COR-L47 (cell line): Measurements from ENCODE around the gene PCED1B.
A peak's percentile ranks its signal among the peaks of the same experiment; 100 is the strongest.

ENCODE experiments used
- DNase-seq: peaks from one replicate; lab custom pipeline; 2025; lab: John Stamatoyannopoulos, UW

The PCED1B gene

DNA sequence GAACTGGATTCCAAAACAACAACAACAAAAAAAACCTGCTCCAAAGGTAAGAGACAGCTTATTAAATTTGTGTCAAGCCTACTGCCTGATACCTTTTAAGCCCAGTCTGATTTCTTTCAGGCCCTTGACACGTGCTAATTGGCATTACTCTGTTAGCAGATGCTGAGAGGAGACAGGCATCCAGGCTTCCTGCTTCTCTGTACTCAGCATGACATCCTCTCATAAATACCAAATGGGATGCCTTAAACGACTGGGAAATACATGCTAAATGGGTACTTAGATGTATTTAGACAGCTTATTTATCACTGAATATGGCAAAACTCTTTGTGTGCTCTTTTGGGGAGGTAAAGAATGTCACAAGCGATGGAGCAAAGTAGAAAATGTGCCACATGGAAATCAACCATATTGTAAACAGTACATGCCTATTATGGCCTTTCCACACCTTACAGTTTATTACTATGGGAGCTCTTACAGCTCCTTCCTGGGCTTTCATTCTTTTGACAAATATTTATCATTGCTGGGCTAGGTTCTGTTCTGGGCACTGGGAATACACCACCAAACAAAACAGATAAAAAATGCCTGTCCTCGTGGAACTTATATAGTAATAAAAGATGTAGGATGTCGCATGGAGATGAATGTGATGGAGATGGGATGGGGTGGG lies 11.5 kb upstream of the PCED1B start:
- DNase-seq: no peak

GRCh38 chr12:47068539-47068938 lies 10.9 kb upstream of the PCED1B start:
- no peak for DNase-seq

GRCh38 chr12:47070310-47070709 lies 9.1 kb upstream of the PCED1B start:
- DNase-seq: no peak

- DNase-seq: no peak
Measured at GRCh38 chr12:47071241-47071852, 8.1 kb upstream of the PCED1B start.

GRCh38 chr12:47073951-47074350 lies 5.5 kb upstream of the PCED1B start:
- no peak for DNase-seq

- no peak for DNase-seq
Measured at GRCh38 chr12:47074757-47075156, 4.7 kb upstream of the PCED1B start.

DNA sequence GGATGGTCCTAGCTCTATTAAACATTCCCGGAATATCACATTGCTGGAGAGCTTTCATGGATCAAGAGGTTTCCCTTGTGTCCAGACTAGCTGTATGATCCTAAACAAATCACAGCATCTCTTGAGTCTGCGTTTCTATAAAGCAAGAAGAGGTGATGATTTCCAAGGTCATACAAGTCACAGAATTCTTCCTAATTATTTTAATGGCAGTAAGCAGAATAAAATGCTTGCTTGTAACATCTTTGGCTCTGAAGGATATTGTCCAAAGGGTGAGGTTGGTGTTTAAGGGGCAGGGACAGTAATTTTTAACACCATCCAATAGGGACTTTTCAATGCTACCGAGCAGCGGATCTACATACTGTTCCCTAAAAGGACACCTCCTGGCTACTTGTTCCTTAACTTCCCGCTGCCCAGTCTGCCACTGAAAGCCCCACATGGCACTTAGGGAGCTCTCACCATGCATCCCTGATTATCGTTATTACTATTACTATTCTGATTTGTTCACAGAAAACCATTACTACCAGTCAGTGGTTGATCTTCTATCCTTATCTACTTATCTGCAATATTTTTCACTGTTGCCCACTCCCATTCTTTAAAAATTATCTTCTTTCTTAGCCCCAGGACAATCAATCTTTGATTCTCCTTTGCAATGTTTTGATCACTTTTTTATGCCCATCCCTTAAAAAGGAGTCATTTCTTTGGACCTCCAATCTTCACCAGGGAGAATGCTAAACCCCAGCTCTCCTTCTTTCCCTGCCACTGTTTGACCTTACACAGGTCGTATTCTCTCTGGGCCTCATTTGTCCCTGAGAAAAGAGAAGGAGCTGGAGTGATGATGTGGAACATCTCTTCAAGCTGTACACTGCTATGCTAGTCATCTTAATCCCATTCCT lies 4.0 kb upstream of the PCED1B start:
- no peak for DNase-seq

- DNase-seq: no peak
Measured at GRCh38 chr12:47077206-47078085, 2.0 kb upstream of the PCED1B start.

DNA sequence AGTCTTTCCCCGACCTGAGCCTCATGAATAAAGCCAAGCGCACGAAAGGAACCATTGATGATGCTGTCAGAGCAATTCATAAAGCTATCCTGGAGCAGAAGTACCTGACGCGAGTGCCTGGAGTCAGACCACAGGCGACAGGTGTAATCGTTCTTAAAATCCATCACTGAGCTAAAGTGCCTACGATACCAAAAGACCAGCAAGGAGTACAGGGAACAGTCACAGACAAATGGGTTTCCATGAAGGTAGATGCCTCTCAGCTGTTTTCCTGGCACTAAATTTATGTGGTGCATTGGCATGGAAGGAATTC lies 1.4 kb upstream of the PCED1B start:
- no peak for DNase-seq

- DNase-seq: no peak
Measured at GRCh38 chr12:47078733-47079467, 521 bp upstream of the PCED1B start.

GRCh38 chr12:47079981-47080724 lies 732 bp downstream of the PCED1B start:
- DNase-seq: no peak

DNA sequence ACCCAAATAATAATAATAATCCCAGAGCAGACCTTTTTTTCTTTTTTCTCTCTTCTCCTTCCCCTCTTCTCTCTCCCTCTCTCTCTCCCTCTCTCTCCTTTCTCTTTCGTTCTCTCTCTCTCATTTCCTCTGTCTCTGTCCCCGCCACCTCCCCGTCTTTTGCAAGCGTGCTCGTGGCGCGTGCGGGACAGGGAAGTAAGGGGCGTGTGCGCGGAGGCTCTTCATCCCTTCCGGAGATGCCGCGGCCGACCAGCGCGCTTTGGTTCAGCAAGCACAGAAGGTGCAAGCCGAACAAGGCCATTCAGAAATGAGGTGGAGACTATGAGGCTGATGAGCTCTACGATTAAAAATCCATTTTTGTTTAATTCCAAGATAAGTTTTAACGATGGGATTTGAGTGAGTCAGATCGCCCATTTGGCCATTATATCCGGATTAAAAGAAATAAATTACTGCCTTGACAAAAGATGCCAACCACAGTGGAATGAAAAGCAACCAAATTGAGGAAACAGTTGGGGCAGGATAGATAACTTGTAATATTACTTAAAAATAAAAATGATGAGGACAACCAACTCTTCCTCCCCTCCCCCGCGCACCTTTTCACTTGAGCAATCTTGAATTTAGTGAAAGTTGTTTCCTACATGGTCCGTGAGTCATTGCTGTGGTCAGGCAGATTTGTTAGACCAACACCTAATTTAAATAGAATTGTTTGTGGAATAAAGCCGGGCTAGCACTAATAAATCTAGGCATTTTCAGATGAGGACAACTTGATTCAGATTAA lies 1.5 kb downstream of the PCED1B start:
- DNase-seq: no peak

- DNase-seq: no peak
Measured at GRCh38 chr12:47082283-47082682, 2.9 kb downstream of the PCED1B start.

GRCh38 chr12:47082796-47083621 lies 3.6 kb downstream of the PCED1B start:
- no peak for DNase-seq

DNA sequence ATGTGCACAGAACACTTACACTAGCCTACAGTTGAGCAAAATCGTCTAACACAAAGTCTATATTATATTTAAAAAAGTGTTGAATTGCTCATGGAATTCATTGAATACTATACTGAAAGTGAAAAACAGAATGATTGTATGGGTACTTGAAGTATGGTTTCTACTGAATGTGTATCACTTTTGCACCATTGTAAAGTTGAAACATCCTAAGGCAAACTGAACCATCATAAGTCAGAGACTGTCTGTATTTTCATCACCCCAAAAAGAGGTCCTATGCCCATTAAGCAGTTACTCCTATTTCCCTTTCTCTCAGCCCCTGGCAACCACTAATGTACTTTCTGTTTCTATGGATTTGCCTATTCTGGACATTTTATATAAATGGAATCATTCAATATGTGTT lies 4.8 kb downstream of the PCED1B start:
- DNase-seq: no peak

GRCh38 chr12:47085815-47086252 lies 6.4 kb downstream of the PCED1B start:
- peak; percentile 46 for DNase-seq

DNA sequence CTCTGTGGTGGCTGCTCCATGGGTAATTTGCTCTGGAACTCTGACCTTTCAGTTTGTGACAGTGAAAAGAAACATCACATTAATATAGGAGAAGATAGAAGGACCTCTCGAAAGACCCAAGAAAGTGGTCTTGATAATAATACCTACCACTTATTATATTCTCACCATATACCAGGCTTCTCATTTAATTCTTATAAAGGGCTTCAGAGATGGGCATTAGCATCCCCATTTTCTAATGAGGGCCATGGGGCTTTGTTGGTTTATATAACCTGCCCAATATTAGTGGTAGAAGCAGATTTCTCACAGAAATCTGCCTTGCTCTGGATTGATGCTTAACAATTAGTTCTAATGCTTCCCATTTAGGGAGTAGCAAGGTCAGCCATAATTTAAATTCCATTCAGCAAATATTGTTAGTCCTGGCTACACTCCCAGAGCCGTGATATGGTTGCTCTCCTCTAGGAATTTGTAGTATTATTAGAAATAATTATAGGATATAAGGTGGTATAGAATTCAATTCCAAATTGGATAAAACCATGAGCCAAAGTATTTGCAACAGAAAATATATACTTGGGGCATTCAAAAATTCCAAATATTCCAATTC lies 7.8 kb downstream of the PCED1B start:
- DNase-seq: peak; percentile 39
